GM23248 (cell line): ENCODE measurements around the gene MAGEB4. TPM values are rescaled to one million over a fixed set of nuclear protein-coding genes. Genes with fewer than 3 reads are reported as not detected.
A peak's percentile ranks its signal among the peaks of the same experiment; 100 is the strongest.
"Not testable (repeated sequence)": the region's sequence is repeated elsewhere in the genome, so short reads cannot be mapped to it uniquely, and the experiment has no call there.

ENCODE experiments used
- DNase-seq: peaks from one replicate; pipeline ENCODE4 v3.0.0-alpha.2; 2015
- H2AFZ ChIP-seq: fragments of 200-600 bp; sonication (generic); 2 replicates; pipeline ENCODE4 v1.6.1; 2016; ENCODE audit warnings: antibody characterized with exemption
- H3F3A ChIP-seq: fragments of 200-600 bp; sonication (generic); 2 replicates; pipeline ENCODE4 v1.6.1; 2016; ENCODE audit warnings: mild to moderate bottlenecking, antibody characterized with exemption, mixed run types; ENCODE audit not compliant: insufficient read depth
- H3K27ac ChIP-seq: fragments of 200-600 bp; sonication (generic); 2 replicates; pipeline ENCODE4 v1.5.1; 2016; ENCODE audit warnings: mild to moderate bottlenecking
- H3K27me3 ChIP-seq: fragments of 200-600 bp; sonication (generic); replicated peaks from 2 replicates; pipeline ENCODE4 v1.6.1; 2016; ENCODE audit warnings: mild to moderate bottlenecking; ENCODE audit not compliant: insufficient read depth
- H3K36me3 ChIP-seq: fragments of 200-600 bp; sonication (generic); 2 replicates; pipeline ENCODE4 v1.6.1; 2016; ENCODE audit warnings: low read depth, mild to moderate bottlenecking
- H3K4me1 ChIP-seq: fragments of 200-600 bp; sonication (generic); 2 replicates; pipeline ENCODE4 v1.6.1; 2016; ENCODE audit warnings: mild to moderate bottlenecking; ENCODE audit not compliant: insufficient read depth
- H3K4me2 ChIP-seq: fragments of 200-600 bp; sonication (generic); one replicate; pipeline ENCODE4 v1.6.1; 2016; ENCODE audit warnings: mild to moderate bottlenecking; ENCODE audit not compliant: unreplicated experiment
- H3K4me3 ChIP-seq: fragments of 200-600 bp; sonication (generic); 2 replicates; pipeline ENCODE4 v1.5.1; 2016; ENCODE audit warnings: mild to moderate bottlenecking
- H3K79me2 ChIP-seq: fragments of 200-600 bp; sonication (generic); 2 replicates; pipeline ENCODE4 v1.6.1; 2016; ENCODE audit warnings: mild to moderate bottlenecking; ENCODE audit not compliant: insufficient read depth
- H3K9ac ChIP-seq: fragments of 200-600 bp; sonication (generic); 2 replicates; pipeline ENCODE4 v1.6.1; 2016; ENCODE audit warnings: mild to moderate bottlenecking
- H3K9me2 ChIP-seq: fragments of 200-600 bp; sonication (generic); 2 replicates; pipeline ENCODE4 v1.6.1; 2016; ENCODE audit warnings: mixed run types, mild to moderate bottlenecking, moderate library complexity; ENCODE audit not compliant: insufficient read depth
- H3K9me3 ChIP-seq: fragments of 200-600 bp; sonication (generic); one replicate; pipeline ENCODE4 v1.6.1; 2017; ENCODE audit warnings: low read depth
- H4K20me1 ChIP-seq: fragments of 200-600 bp; sonication (generic); 2 replicates; pipeline ENCODE4 v1.6.0; 2016; ENCODE audit not compliant: insufficient read depth
- EZH2 ChIP-seq: fragments of 200-600 bp; sonication (generic); IDR thresholded peaks from 2 replicates; pipeline ENCODE4 v1.6.1; 2018; ENCODE audit warnings: antibody characterized with exemption, mild to moderate bottlenecking; ENCODE audit not compliant: insufficient read depth, poor library complexity, severe bottlenecking
- EZH2phosphoT487 ChIP-seq: fragments of 200-600 bp; sonication (generic); IDR thresholded peaks from 2 replicates; pipeline ENCODE4 v1.6.1; 2018; ENCODE audit warnings: antibody characterized with exemption, moderate library complexity, mild to moderate bottlenecking, low read depth; ENCODE audit not compliant: insufficient read depth
- WGBS, 2 experiments: methylation state at CpG; one replicate each; pipeline ENCODE4 v1.1.6; 2015 to 2017; ENCODE audit warnings: low lambda C conversion rate in 2 of 2, low coverage in 1 of 2; ENCODE audit errors: missing lambda C conversion rate in 2 of 2; 5-methylcytosine and 5-hydroxymethylcytosine counted together
- in situ Hi-C: fragments of 300-500 bp; cut with MboI; formaldehyde crosslinking; loops from 2 replicates; pipeline ENCODE4 v1.15.0; 2020
- polyA plus RNA-seq: library from polyadenylated mRNA; unstranded; fragments of >200 nt; fragmentation: Nextera tagmentation; extraction: Ambion mirVana; gene quantifications from 2 replicates; pipeline ENCODE4 v1.2.1, GENCODE V29; 2016
- total RNA-seq: library from RNA; depleted of rRNA; stranded (reverse); fragments of >200 nt; shearing (Covaris generic); gene quantifications from 2 replicates; pipeline ENCODE4 v1.2.3, GENCODE V29; 2014; rRNA removed

The MAGEB4 gene
- total RNA-seq (not detected in 2 replicates), polyA plus RNA-seq (not detected in 2 replicates)

GRCh38 chrX:30241724-30242415 is at the start of gene MAGEB4:
Gene MAGEB4 (plus strand): TSS chrX:30242000. CDS start chrX:30242136, 136 bp downstream.
- Histone ChIP-seq H3K9ac (no peak within 1 kb of the TSS), H3K4me2 (no peak within 1 kb of the TSS), H3K9me3 (no peaks in the 10 kb centered on the region), H3K79me2 (no peaks in the 10 kb centered on the region), H3K4me3 (no peak within 1 kb of the TSS), H3F3A (no peaks in the 10 kb centered on the region), H2AFZ (no peak within 1 kb of the TSS), H3K27me3 (no peaks in the 10 kb centered on the region), H3K27ac (no peak within 1 kb of the TSS), H3K9me2 (no peaks in the 10 kb centered on the region), H3K4me1 (no peaks in the 10 kb centered on the region), H3K36me3 (no peaks in the 10 kb centered on the region), H4K20me1 (no peaks in the 10 kb centered on the region)
- WGBS, 2 experiments, result 76% methylated on average over 9 to 10 of the region's 10 CpGs
- no peak for TF ChIP-seq EZH2
- TF ChIP-seq EZH2phosphoT487, result no peak
- in situ Hi-C loops, result no loop called here
- DNase-seq, result no peak

- H3K79me2 ChIP-seq, H3K4me3 ChIP-seq, H2AFZ ChIP-seq, H3K9me3 ChIP-seq, H3K9me2 ChIP-seq, H3K27ac ChIP-seq, H3K4me1 ChIP-seq, H3K4me2 ChIP-seq, H3K9ac ChIP-seq, H4K20me1 ChIP-seq, H3F3A ChIP-seq, DNase-seq, H3K36me3 ChIP-seq, H3K27me3 ChIP-seq, in situ Hi-C loops: not testable (repeated sequence)
- 37 to 51% methylated on average over 5 to 6 of the region's 6 CpGs for WGBS, 2 experiments
Observed at GRCh38 chrX:30193910-30194309, 47.9 kb upstream of the MAGEB4 start.

- no peaks in the 10 kb centered on the region for H3K9me3 ChIP-seq
- H3K4me1 ChIP-seq, result no peaks in the 10 kb centered on the region
- no peak overlapping the region for H3K9ac ChIP-seq
- in situ Hi-C loops, result no loop called here
- H3K36me3 ChIP-seq, result no peaks in the 10 kb centered on the region
- no peaks in the 10 kb centered on the region for H3F3A ChIP-seq
- no peak overlapping the region for H3K4me3 ChIP-seq
- H3K4me2 ChIP-seq, result no peak overlapping the region
- peak; percentile 15 for DNase-seq
- H2AFZ ChIP-seq, result no peak overlapping the region
- TF ChIP-seq EZH2phosphoT487 (no peak), EZH2 (no peak)
- no peaks in the 10 kb centered on the region for H3K79me2 ChIP-seq
- WGBS, 2 experiments, result 8% methylated on average over 1 of the region's 1 CpG; no CpG with 5 or more reads in 1 of the 2 experiments
- no peaks in the 10 kb centered on the region for H3K9me2 ChIP-seq
- no peak overlapping the region for H3K27ac ChIP-seq
- H4K20me1 ChIP-seq, result no peaks in the 10 kb centered on the region
- no peaks in the 10 kb centered on the region; the same call in 1 of the 2 replicates for H3K27me3 ChIP-seq
Observed at GRCh38 chrX:30196322-30196721, 45.5 kb upstream of the MAGEB4 start.

GRCh38 chrX:30212172-30212571 is 29.6 kb upstream of the MAGEB4 start:
- H3K4me1 ChIP-seq, result no peaks in the 10 kb centered on the region
- H3K27ac ChIP-seq, result no peak overlapping the region
- H2AFZ ChIP-seq, result no peak overlapping the region
- in situ Hi-C loops, result no loop called here
- H3F3A ChIP-seq, result no peaks in the 10 kb centered on the region
- H3K36me3 ChIP-seq, result no peaks in the 10 kb centered on the region
- H3K79me2 ChIP-seq, result no peaks in the 10 kb centered on the region
- H3K9ac ChIP-seq, result no peak overlapping the region
- H3K27me3 ChIP-seq, result no peaks in the 10 kb centered on the region
- no peak overlapping the region for H3K4me3 ChIP-seq
- no peak for TF ChIP-seq EZH2
- no peak for TF ChIP-seq EZH2phosphoT487
- WGBS, 2 experiments, result 15 to 19% methylated on average over 2 of the region's 2 CpGs
- no peak overlapping the region for H3K4me2 ChIP-seq
- no peaks in the 10 kb centered on the region for H3K9me2 ChIP-seq
- no peak for DNase-seq
- H3K9me3 ChIP-seq, result no peaks in the 10 kb centered on the region
- no peaks in the 10 kb centered on the region for H4K20me1 ChIP-seq
